GM12892 (cell line): ENCODE data around the gene CUL9.

Experiments used
- POLR2A ChIP-seq: IDR thresholded peaks from 2 replicates; pipeline ENCODE4 v1.6.1; 2011; ENCODE audit warnings: low read depth, low read length, control low read depth
- POLR2AphosphoS5 ChIP-seq: IDR thresholded peaks from 2 replicates; pipeline ENCODE4 v1.6.1; 2011; ENCODE audit warnings: low read depth, low read length, control low read depth
- TAF1 ChIP-seq: IDR thresholded peaks from 2 replicates; pipeline ENCODE4 v1.6.1; 2011; ENCODE audit warnings: low read depth, mild to moderate bottlenecking, control low read depth, low read length, borderline replicate concordance

DNA sequence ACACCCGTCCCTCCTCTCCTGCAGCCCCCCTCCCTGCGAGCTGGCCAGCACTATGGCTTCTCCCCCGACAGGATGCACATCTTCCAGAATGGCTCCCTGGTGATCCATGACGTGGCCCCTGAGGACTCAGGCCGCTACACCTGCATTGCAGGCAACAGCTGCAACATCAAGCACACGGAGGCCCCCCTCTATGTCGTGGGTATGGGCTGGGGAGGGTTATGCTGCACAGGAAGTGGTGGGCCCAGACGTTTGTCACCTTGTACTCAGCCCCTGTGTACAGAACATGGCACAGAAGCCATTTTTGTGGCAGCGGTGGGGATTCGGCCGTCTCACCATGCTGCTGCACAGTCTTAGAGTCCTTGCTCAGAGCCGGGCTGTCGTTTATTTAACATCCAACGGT is 39.9 kb upstream of the CUL9 start:
- TF ChIP-seq POLR2A (no peak), TAF1 (no peak), POLR2AphosphoS5 (no peak)
